Osteocyte (in vitro differentiated cells): Measurements from ENCODE around the gene CNNM4. TPM values are rescaled to one million over a fixed set of nuclear protein-coding genes. Genes with fewer than 3 reads are reported as not detected.

Experiments
- DNase-seq: peaks from one replicate; pipeline ENCODE4 v3.0.0; 2021; ENCODE audit warnings: mixed read lengths; ENCODE audit not compliant: unreplicated experiment; ENCODE audit errors: extremely low spot score
- H3K27ac Mint-ChIP-seq: one replicate; pipeline ENCODE4 v1.8.0; 2021; ENCODE audit warnings: mild to moderate bottlenecking, mixed read lengths; ENCODE audit not compliant: unreplicated experiment
- H3K27me3 Mint-ChIP-seq: one replicate; pipeline ENCODE4 v1.8.0; 2021; ENCODE audit warnings: mixed read lengths; ENCODE audit not compliant: unreplicated experiment
- H3K36me3 Mint-ChIP-seq: one replicate; pipeline ENCODE4 v1.8.0; 2021; ENCODE audit warnings: mixed read lengths; ENCODE audit not compliant: unreplicated experiment
- H3K4me1 Mint-ChIP-seq: one replicate; pipeline ENCODE4 v1.8.0; 2021; ENCODE audit warnings: mixed read lengths; ENCODE audit not compliant: unreplicated experiment
- H3K4me3 Mint-ChIP-seq: one replicate; pipeline ENCODE4 v1.8.0; 2021; ENCODE audit warnings: mild to moderate bottlenecking, moderate library complexity, mixed read lengths; ENCODE audit not compliant: unreplicated experiment
- H3K9me3 Mint-ChIP-seq: one replicate; pipeline ENCODE4 v1.8.0; 2021; ENCODE audit warnings: mixed read lengths; ENCODE audit not compliant: unreplicated experiment
- total RNA-seq: library from RNA; stranded (reverse); gene quantifications from 2 replicates; pipeline ENCODE4 v1.2.1, GENCODE V29; 2021
- TF ChIP-seq, protein P1 (sequence below): fragments of 200-600 bp; sonication (generic); IDR thresholded peaks from 2 replicates; pipeline ENCODE4 v1.5.0; 2021; ENCODE audit warnings: antibody characterized with exemption, mild to moderate bottlenecking, moderate library complexity

The CNNM4 gene
- total RNA-seq, 1 donor from 2014 or later = 7.6 TPM

DNA sequence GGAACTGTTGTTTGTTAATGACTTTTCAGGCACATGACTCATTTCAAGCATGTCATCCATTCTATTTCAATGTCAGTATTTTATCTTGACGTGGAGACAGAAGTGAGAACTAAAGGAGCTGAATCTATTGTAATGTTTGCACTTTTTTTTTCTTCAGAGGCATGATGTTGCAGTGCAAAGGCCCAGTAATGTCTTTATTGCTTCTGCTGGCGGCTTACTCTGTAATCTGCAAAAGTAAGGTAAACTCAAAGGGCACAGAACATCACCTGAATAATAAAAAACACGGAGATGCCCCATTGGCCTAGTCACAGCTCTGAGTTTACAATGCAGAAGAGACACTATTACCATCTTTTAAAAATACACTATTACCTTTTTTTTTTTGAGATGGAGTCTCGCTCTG lies 53.0 kb downstream of the CNNM4 start:
- TF ChIP-seq, protein P1, sequence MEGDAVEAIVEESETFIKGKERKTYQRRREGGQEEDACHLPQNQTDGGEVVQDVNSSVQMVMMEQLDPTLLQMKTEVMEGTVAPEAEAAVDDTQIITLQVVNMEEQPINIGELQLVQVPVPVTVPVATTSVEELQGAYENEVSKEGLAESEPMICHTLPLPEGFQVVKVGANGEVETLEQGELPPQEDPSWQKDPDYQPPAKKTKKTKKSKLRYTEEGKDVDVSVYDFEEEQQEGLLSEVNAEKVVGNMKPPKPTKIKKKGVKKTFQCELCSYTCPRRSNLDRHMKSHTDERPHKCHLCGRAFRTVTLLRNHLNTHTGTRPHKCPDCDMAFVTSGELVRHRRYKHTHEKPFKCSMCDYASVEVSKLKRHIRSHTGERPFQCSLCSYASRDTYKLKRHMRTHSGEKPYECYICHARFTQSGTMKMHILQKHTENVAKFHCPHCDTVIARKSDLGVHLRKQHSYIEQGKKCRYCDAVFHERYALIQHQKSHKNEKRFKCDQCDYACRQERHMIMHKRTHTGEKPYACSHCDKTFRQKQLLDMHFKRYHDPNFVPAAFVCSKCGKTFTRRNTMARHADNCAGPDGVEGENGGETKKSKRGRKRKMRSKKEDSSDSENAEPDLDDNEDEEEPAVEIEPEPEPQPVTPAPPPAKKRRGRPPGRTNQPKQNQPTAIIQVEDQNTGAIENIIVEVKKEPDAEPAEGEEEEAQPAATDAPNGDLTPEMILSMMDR = no peak
- Mint-ChIP-seq H3K36me3 (no peaks in the 10 kb centered on the region), H3K9me3 (no peaks in the 10 kb centered on the region), H3K27me3 (no peaks in the 10 kb centered on the region), H3K4me3 (no peak overlapping the region), H3K4me1 (peaks cover 22% of the 10 kb centered on the region), H3K27ac (no peak overlapping the region)
- no peak for DNase-seq

DNA sequence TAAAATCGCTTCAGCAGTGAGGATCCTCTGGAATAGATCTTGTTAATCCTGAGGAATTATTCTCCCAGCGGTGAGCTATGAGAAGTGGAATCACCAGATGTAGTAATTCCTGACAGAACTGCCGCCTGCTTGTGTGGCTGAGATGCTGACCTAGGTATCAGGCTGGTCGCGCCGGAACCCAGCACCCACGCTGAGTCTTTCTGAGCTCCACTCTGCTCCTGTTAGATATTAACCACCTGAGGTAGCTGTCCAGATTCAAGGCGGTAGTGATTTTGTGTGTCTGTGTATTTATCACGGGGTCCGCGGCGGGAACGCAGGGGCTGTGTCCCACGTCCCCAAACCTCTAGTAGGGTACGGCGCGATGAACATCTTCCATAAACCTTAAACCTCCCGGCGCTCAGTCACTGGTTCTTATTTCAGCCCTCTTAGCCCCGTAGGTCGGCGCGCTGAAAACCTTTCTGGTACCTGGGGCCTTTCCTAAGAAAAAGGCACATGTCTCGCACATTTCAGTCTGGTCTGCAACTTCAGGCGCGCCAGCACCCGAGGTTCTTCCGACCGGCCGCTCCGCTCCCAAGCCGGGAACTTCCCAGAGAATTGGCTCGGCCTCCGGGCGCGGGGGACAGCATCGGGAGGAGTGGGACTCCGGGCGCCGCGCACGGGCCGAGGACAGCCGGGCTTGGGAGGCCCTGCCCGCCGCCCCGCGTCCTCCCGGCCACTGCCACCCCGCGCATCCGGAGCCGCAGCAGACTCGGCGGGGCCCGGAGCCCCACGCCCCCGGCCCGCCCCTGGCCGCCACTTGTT lies 54.8 kb downstream of the CNNM4 start:
- Mint-ChIP-seq H3K27me3 (no peaks in the 10 kb centered on the region), H3K27ac (peak overlapping the region; percentile 88), H3K36me3 (peaks cover 14% of the 10 kb centered on the region), H3K9me3 (no peaks in the 10 kb centered on the region), H3K4me3 (peak overlapping the region; percentile 85), H3K4me1 (peaks cover 29% of the 10 kb centered on the region)
- DNase-seq = no peak
- TF ChIP-seq, protein P1 = no peak

DNA sequence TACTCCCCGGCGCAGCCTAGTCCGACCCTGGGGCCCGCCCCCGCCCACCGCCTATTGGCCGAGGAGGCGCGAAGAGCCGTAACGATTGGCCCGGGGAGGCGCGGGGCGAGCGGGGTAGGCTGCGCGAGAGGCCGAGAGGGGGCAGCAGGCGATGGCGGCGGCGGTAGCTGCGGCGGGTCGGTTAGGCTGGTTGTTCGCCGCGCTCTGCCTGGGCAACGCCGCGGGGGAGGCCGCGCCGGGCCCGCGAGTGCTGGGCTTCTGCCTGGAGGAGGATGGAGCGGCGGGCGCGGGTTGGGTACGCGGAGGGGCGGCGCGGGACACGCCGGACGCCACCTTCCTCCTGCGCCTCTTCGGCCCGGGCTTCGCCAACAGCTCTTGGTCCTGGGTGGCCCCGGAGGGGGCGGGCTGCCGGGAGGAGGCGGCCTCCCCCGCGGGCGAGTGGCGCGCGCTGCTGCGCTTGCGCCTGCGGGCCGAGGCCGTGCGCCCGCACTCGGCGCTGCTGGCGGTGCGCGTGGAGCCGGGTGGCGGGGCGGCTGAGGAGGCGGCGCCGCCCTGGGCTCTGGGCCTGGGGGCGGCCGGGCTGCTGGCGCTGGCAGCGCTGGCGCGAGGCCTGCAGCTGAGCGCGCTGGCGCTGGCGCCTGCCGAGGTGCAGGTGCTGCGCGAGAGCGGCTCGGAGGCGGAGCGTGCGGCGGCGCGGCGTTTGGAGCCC lies 55.6 kb downstream of the CNNM4 start, which contains the start of gene CNNM3:
Gene CNNM3, plus strand, starts transcription at position 142 of the 709 bp plus-strand sequence. Its CDS starts 10 bp downstream, at position 152.
- Mint-ChIP-seq H3K36me3 (peaks cover 17% of the 10 kb centered on the region), H3K9me3 (no peaks in the 10 kb centered on the region), H3K4me1 (peaks cover 29% of the 10 kb centered on the region), H3K27me3 (no peaks in the 10 kb centered on the region), H3K4me3 (peak within 1 kb of the TSS; percentile 85), H3K27ac (peak within 1 kb of the TSS; percentile 88)
- DNase-seq = peak; percentile 98
- TF ChIP-seq, protein P1 = peak; percentile 81

DNA sequence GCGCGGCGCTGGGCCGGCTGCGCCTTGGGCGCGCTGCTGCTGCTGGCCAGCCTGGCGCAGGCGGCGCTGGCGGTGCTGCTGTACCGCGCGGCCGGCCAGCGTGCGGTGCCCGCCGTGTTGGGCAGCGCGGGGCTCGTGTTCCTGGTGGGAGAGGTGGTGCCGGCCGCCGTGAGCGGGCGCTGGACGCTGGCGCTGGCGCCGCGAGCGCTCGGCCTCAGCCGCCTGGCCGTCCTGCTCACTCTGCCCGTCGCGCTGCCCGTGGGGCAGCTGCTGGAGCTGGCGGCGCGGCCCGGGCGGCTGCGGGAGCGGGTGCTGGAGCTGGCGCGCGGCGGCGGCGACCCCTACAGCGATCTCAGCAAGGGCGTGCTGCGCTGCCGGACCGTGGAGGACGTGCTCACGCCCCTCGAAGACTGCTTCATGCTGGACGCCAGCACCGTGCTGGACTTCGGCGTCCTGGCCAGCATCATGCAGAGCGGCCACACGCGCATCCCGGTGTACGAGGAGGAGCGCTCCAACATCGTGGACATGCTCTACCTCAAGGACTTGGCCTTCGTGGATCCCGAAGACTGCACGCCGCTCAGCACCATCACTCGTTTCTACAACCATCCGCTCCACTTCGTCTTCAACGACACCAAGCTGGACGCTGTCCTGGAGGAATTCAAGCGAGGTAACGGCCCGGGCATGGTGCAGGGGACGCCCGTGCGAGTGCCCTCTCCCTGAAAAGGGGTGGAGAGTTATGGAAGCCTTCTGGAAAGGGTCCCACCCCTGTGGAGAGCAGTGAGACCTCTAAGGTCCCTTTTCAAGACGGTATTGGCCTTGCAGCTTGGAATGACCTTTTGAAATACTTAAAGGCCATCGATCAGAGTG lies 56.4 kb downstream of the CNNM4 start:
- Mint-ChIP-seq H3K27me3 (no peaks in the 10 kb centered on the region), H3K27ac (no peak overlapping the region), H3K4me1 (peaks cover 29% of the 10 kb centered on the region), H3K9me3 (no peaks in the 10 kb centered on the region), H3K36me3 (peaks cover 18% of the 10 kb centered on the region), H3K4me3 (peak overlapping the region; percentile 71)
- TF ChIP-seq, protein P1 = no peak
- no peak for DNase-seq
